ENCODE measurements around the gene NOSIP.

NOSIP gene

GRCh38 chr19:49512970-49513745 lies 67.2 kb downstream of the NOSIP start:
- no peak overlapping the region for H3K27ac ChIP-seq (ENCODE audit: insufficient read depth, low read depth, low read length, poor library complexity, severe bottlenecking)
- H3K4me1 ChIP-seq (ENCODE audit: control insufficient read depth, insufficient read depth, low read length): peaks cover 12% of the 10 kb centered on the region
- H3K27me3 ChIP-seq (ENCODE audit: control insufficient read depth, insufficient read depth, low read length, poor library complexity, severe bottlenecking): no peaks in the 10 kb centered on the region
- WGBS, 2 experiments: 0 to 1% methylated on average over 50 of the region's 50 CpGs
- no peaks in the 10 kb centered on the region for H3K9me3 ChIP-seq (ENCODE audit: control insufficient read depth, low read length)
- H3K4me3 ChIP-seq (ENCODE audit: insufficient read depth, low read depth, low read length): peak overlapping the region; percentile 81
- H3K36me3 ChIP-seq (ENCODE audit: control insufficient read depth, insufficient read depth, low read length): no peaks in the 10 kb centered on the region

- Histone ChIP-seq H3K9me3 (ENCODE audit: control insufficient read depth, low read length) (no peaks in the 10 kb centered on the region), H3K27ac (ENCODE audit: insufficient read depth, low read depth, low read length, poor library complexity, severe bottlenecking) (no peak overlapping the region), H3K27me3 (ENCODE audit: control insufficient read depth, insufficient read depth, low read length, poor library complexity, severe bottlenecking) (no peaks in the 10 kb centered on the region), H3K36me3 (ENCODE audit: control insufficient read depth, insufficient read depth, low read length) (no peaks in the 10 kb centered on the region), H3K4me3 (ENCODE audit: insufficient read depth, low read depth, low read length) (no peak overlapping the region), H3K4me1 (ENCODE audit: control insufficient read depth, insufficient read depth, low read length) (peaks cover 11% of the 10 kb centered on the region)
- 89 to 92% methylated on average over 12 of the region's 12 CpGs for WGBS, 2 experiments
Measured at GRCh38 chr19:49507803-49508494, 72.4 kb downstream of the NOSIP start.

- WGBS, 2 experiments: 30 to 31% methylated on average over 8 of the region's 8 CpGs
- peaks cover 8% of the 10 kb centered on the region for H3K4me1 ChIP-seq (ENCODE audit: control insufficient read depth, insufficient read depth, low read length)
- H3K4me3 ChIP-seq (ENCODE audit: insufficient read depth, low read depth, low read length): no peak overlapping the region
Measured at GRCh38 chr19:49506575-49507105, 73.7 kb downstream of the NOSIP start.

More at GRCh38 chr19:49506575-49507105, 73.7 kb downstream of the NOSIP start:
- no peak overlapping the region for H3K27ac ChIP-seq (ENCODE audit: insufficient read depth, low read depth, low read length, poor library complexity, severe bottlenecking)
- no peaks in the 10 kb centered on the region for H3K36me3 ChIP-seq (ENCODE audit: control insufficient read depth, insufficient read depth, low read length)
- H3K27me3 ChIP-seq (ENCODE audit: control insufficient read depth, insufficient read depth, low read length, poor library complexity, severe bottlenecking): no peaks in the 10 kb centered on the region
- no peaks in the 10 kb centered on the region for H3K9me3 ChIP-seq (ENCODE audit: control insufficient read depth, low read length)

Data from ectodermal cell (in vitro differentiated cells).